MG63 (cell line): ENCODE data around the gene ADAM20. TPM values are rescaled to one million over a fixed set of nuclear protein-coding genes. Genes with fewer than 3 reads are reported as not detected.

Experiments used
- DNase-seq: peaks from one replicate; pipeline ENCODE4 v3.0.0-alpha.2; 2020
- H3K27me3 ChIP-seq: fragments of 250-450 bp; sonication (Bioruptor Pico); 2 replicates; pipeline ENCODE4 v1.5.1; 2020; ENCODE audit warnings: mild to moderate bottlenecking, moderate library complexity
- H3K36me3 ChIP-seq: fragments of 250-450 bp; sonication (Bioruptor Pico); 2 replicates; pipeline ENCODE4 v1.5.1; 2020; ENCODE audit warnings: mild to moderate bottlenecking, moderate library complexity
- H3K4me3 ChIP-seq: fragments of 250-450 bp; sonication (Bioruptor Pico); 2 replicates; pipeline ENCODE4 v1.5.1; 2020; ENCODE audit warnings: mild to moderate bottlenecking, moderate library complexity
- H3K9me3 ChIP-seq: fragments of 250-450 bp; sonication (Bioruptor Pico); 2 replicates; pipeline ENCODE4 v1.5.1; 2020; ENCODE audit warnings: mild to moderate bottlenecking, moderate library complexity
- total RNA-seq: library from RNA; depleted of rRNA; stranded (reverse); fragments of >200 nt; shearing (Covaris generic); gene quantifications from 2 replicates; pipeline ENCODE4 v1.2.3, GENCODE V29; 2014; ENCODE audit warnings: low replicate concordance; rRNA removed

ADAM20 gene
- not detected in 2 replicates for total RNA-seq

DNA sequence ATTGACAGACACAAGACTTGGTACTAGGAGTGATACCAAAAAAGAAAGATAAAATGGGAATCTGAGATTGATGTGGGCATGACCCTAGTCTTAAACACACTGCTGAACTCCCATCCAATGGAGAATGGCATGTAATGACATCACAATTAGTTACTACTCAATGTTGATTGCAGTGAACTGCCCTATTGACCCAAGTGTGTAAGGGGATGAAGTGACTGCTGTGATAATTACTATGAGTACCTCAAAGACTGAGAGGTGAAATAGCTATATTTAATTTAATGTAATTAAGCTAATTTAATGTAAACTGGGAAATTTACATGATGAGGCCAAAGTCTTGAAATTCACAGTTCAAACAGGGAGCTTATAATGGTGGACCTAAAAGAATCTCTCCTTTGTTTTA is at the start of gene ADAM20:
Gene ADAM20, minus strand, starts transcription at position 101 of the 400 bp plus-strand sequence. CDS start 10,247 bp downstream, outside the sequence.
- Histone ChIP-seq H3K9me3 (no peaks in the 10 kb centered on the region), H3K4me3 (no peak within 1 kb of the TSS), H3K27me3 (no peaks in the 10 kb centered on the region), H3K36me3 (no peaks in the 10 kb centered on the region)
- DNase-seq: no peak

GRCh38 chr14:70576891-70577290 is 42.1 kb upstream of the ADAM20 start:
- no peak for DNase-seq
- peaks cover 9% of the 10 kb centered on the region for H3K36me3 ChIP-seq
- no peaks in the 10 kb centered on the region for H3K27me3 ChIP-seq
- H3K9me3 ChIP-seq: no peaks in the 10 kb centered on the region
- H3K4me3 ChIP-seq: no peak overlapping the region

DNA sequence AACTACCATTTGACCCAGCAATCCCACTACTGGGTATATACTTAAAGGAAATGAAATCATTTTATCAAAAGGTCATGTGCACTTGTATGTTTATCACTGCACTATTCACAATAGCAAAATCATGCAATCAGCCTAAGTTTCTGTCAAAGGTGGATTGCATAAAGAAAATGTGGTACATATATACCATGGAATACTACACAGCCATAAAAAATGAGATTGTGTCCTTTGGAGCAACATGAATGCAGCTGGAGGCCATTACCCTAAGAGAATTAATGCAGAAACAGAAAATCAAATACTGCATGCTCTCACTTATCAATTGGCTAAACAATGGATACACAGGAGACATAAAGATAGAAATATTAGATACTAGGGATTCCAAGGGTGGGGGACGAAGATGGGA is 38.2 kb upstream of the ADAM20 start:
- Histone ChIP-seq H3K36me3 (peaks cover 14% of the 10 kb centered on the region; the same call in 1 of the 2 replicates), H3K9me3 (no peaks in the 10 kb centered on the region), H3K27me3 (no peaks in the 10 kb centered on the region), H3K4me3 (no peak overlapping the region)
- no peak for DNase-seq

DNA sequence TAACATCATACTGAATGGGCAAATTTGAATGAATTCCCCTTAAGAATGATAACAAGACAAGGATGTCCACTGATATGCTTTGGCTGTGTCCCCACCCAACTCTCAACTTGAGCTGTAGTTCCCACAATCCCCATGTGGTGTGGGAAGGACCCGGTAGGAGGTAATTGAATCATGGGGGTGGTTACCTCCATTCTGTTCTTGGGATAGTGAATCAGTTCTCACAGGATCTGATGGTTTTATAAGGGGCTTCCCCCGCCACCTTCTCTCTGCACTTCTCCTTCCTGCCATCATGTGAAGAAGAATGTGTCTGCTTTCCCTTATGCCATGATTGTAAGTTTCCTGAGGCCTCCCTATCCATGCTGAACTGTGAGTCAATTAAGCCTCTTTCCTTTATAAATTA is 36.3 kb upstream of the ADAM20 start:
- no peak overlapping the region for H3K4me3 ChIP-seq
- no peak for DNase-seq
- H3K9me3 ChIP-seq: no peaks in the 10 kb centered on the region
- no peaks in the 10 kb centered on the region for H3K27me3 ChIP-seq
- peaks cover 16% of the 10 kb centered on the region for H3K36me3 ChIP-seq

GRCh38 chr14:70567791-70568190 is 33.0 kb upstream of the ADAM20 start:
- H3K4me3 ChIP-seq: no peak overlapping the region
- no peaks in the 10 kb centered on the region for H3K27me3 ChIP-seq
- H3K9me3 ChIP-seq: no peaks in the 10 kb centered on the region
- no peak for DNase-seq
- H3K36me3 ChIP-seq: peaks cover 25% of the 10 kb centered on the region

DNA sequence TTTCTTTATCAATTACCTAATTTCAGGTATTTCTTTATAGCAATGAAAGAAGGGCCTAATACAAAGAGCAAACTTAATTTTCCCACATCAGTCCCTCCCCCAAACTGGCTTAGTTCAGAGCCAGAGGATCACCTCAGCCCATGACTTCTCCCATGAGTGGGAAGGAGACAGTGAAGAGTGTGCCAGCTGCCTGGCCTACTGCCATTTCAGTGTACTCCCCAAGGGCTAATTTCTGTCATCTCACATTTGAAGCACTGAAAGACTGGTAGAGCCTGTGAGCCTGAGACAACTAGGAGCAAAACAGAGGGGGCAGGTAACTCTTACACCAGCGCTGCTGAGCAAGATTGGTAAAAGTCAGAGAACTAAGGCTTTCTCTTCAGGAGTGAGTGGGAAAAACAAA is 29.1 kb upstream of the ADAM20 start:
- Histone ChIP-seq H3K9me3 (no peaks in the 10 kb centered on the region), H3K36me3 (peaks cover 24% of the 10 kb centered on the region), H3K4me3 (no peak overlapping the region), H3K27me3 (no peaks in the 10 kb centered on the region)
- no peak for DNase-seq

GRCh38 chr14:70563417-70563816 is 28.6 kb upstream of the ADAM20 start:
- Histone ChIP-seq H3K27me3 (no peaks in the 10 kb centered on the region), H3K4me3 (no peak overlapping the region), H3K9me3 (no peaks in the 10 kb centered on the region), H3K36me3 (peaks cover 22% of the 10 kb centered on the region)
- DNase-seq: no peak

DNA sequence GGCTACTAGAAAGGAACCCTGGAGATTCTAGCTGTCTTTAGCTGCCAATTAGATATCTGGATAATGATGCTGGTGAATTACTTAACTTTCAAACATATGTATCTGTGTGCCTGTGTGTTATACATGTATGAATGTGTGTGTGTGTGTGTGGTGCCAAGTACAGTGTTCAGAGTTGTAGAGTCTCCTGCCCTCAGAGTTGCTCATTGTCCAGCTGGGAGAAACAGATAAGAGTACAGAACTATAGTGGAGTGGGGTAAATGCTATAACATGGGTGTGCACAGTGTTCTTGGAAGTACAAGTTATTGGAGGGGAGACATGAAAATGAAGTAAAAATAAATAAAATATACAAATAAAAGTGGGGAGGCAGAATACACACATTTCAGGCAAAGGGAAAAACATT is 23.6 kb upstream of the ADAM20 start:
- H3K9me3 ChIP-seq: no peaks in the 10 kb centered on the region
- no peaks in the 10 kb centered on the region for H3K27me3 ChIP-seq
- H3K36me3 ChIP-seq: peaks cover 8% of the 10 kb centered on the region
- no peak overlapping the region for H3K4me3 ChIP-seq
- DNase-seq: no peak

GRCh38 chr14:70555890-70556289 is 21.1 kb upstream of the ADAM20 start:
- H3K4me3 ChIP-seq: no peak overlapping the region
- DNase-seq: no peak
- H3K27me3 ChIP-seq: no peaks in the 10 kb centered on the region
- no peaks in the 10 kb centered on the region for H3K9me3 ChIP-seq
- H3K36me3 ChIP-seq: no peaks in the 10 kb centered on the region; the same call in 1 of the 2 replicates

- Histone ChIP-seq H3K4me3 (no peak overlapping the region), H3K9me3 (no peaks in the 10 kb centered on the region), H3K27me3 (no peaks in the 10 kb centered on the region), H3K36me3 (no peaks in the 10 kb centered on the region; the same call in 1 of the 2 replicates)
- no peak for DNase-seq
These were observed 3.3 kb upstream of the ADAM20 start for GRCh38 chr14:70538087-70538486.

- no peak for DNase-seq
- no peaks in the 10 kb centered on the region for H3K27me3 ChIP-seq
- H3K36me3 ChIP-seq: no peaks in the 10 kb centered on the region; the same call in 1 of the 2 replicates
These were observed 2.0 kb upstream of the ADAM20 start for GRCh38 chr14:70536830-70537229.

GRCh38 chr14:70530417-70530816 is 4.4 kb downstream of the ADAM20 start:
- no peaks in the 10 kb centered on the region for H3K9me3 ChIP-seq
- H3K27me3 ChIP-seq: no peaks in the 10 kb centered on the region
- H3K4me3 ChIP-seq: no peak overlapping the region
- no peak for DNase-seq
- no peaks in the 10 kb centered on the region for H3K36me3 ChIP-seq

More at GRCh38 chr14:70536830-70537229, 2.0 kb upstream of the ADAM20 start:
- H3K4me3 ChIP-seq: no peak overlapping the region
- H3K9me3 ChIP-seq: no peaks in the 10 kb centered on the region

DNA sequence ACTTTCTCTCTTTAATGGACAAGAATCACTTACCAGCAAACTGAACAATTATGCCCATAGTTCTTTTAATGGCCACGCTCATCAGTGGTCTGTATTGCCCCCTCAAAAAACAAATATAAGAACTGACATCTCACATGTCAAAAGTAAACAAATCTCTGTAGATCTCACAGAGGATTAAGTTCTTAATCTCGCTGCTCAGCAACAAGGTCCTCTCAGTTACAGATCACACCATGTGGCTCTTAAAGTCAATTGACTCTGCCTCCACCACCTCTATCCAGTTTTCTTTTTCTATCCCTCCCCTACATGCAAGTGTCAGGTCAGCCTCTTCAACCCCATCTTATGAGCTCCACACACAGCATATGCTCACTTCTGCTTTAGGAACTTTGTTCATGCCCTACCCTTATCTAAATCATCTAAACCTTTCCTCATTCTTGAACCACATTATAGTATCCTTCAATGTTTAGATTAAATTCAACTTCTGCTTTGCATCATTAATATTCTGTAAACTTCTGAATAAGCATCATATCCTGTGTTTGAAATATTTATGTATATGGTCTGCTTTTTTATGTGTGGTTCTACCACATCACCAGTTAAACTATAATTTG is 7.2 kb downstream of the ADAM20 start:
- no peak overlapping the region for H3K4me3 ChIP-seq
- H3K36me3 ChIP-seq: no peaks in the 10 kb centered on the region
- DNase-seq: no peak
- H3K9me3 ChIP-seq: no peaks in the 10 kb centered on the region
- H3K27me3 ChIP-seq: no peaks in the 10 kb centered on the region

DNA sequence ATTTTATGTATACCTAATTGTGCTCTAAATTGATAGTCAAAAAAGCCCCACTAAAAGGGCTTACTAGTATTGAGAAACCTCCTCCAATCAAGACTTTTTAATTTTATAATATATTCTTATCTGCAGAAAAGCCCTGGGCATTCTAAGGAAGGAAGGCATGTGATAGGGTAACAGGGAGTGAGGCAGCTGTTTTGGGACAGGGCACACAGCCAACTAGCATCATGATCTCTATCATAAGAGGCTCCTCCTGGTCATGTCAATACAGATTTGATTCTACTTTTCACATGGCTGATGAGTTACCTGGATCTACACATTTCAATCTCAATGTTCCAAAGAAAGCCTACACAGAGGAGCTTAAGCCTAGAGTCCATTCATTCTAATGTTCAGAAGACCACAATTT is 9.1 kb downstream of the ADAM20 start:
- DNase-seq: no peak
- H3K36me3 ChIP-seq: no peaks in the 10 kb centered on the region
- H3K4me3 ChIP-seq: no peak overlapping the region
- no peaks in the 10 kb centered on the region for H3K27me3 ChIP-seq
- no peaks in the 10 kb centered on the region for H3K9me3 ChIP-seq

GRCh38 chr14:70515811-70516210 is 19.0 kb downstream of the ADAM20 start:
- DNase-seq: no peak
- Histone ChIP-seq H3K27me3 (no peaks in the 10 kb centered on the region), H3K36me3 (no peaks in the 10 kb centered on the region), H3K4me3 (no peak overlapping the region), H3K9me3 (no peaks in the 10 kb centered on the region)

DNA sequence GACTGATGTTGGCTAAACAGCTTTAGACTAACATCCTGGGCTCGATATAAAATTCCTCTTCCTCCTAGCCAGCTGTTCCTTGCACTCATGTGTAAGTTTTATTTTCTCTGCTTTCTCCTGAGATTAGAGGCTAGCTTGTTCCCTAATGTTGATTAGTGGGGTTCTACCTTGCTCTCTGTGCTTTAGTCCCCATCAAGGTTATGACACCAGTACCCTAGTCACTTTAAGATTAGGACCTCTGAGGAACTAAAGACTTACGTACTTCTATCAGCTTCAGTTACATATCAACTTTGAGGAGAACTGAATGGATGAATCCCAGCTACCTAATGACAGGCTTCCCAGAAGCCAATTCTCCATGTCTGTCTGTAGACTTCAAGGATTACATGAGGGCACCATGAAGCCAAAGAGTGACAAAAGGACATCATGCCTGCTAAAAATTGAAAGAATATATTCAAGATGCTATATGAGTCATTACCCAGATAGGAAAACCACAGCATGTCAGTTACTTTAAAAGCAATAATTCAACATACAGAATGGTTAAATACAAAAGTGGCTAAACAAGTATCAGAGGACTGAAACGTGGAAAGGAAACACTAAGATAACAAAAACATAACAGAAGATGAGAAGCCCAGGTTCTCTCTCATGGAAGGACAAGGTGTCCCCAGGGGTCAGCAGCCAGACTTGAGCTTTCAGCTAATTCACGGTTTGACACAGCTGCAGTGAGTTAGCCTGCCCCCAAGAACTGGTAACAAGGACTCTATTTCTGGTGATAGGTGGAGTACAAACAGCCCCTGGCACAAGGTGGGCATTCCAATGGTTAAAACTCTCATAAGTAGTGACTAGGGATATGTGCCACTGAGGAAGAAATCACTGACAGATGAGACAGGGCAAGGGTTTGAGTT is 20.4 kb downstream of the ADAM20 start:
- Histone ChIP-seq H3K4me3 (no peak overlapping the region), H3K36me3 (no peaks in the 10 kb centered on the region), H3K27me3 (no peaks in the 10 kb centered on the region), H3K9me3 (no peaks in the 10 kb centered on the region)
- no peak for DNase-seq

GRCh38 chr14:70498191-70498590 is 36.6 kb downstream of the ADAM20 start:
- H3K4me3 ChIP-seq: no peak overlapping the region
- no peak for DNase-seq
- H3K27me3 ChIP-seq: no peaks in the 10 kb centered on the region
- H3K9me3 ChIP-seq: no peaks in the 10 kb centered on the region
- no peaks in the 10 kb centered on the region for H3K36me3 ChIP-seq
